Measurements from ENCODE around the gene PRKAG1.

Gene PRKAG1

GRCh38 chr12:49030714-49031572 lies 12.4 kb upstream of the PRKAG1 start:
- no peak for DNase-seq

- DNase-seq, result no peak
Observed at GRCh38 chr12:49030119-49030518, 11.5 kb upstream of the PRKAG1 start.

GRCh38 chr12:49028666-49029275 lies 10.2 kb upstream of the PRKAG1 start:
- no peak for DNase-seq

- no peak for DNase-seq
Observed at GRCh38 chr12:49027846-49028555, 9.4 kb upstream of the PRKAG1 start.

- no peak for DNase-seq
Observed at GRCh38 chr12:49026678-49027480, 8.3 kb upstream of the PRKAG1 start.

GRCh38 chr12:49026101-49026500 lies 7.5 kb upstream of the PRKAG1 start:
- DNase-seq, result no peak

- DNase-seq, result no peak
Observed at GRCh38 chr12:49025463-49025862, 6.9 kb upstream of the PRKAG1 start.

- no peak for DNase-seq
Observed at GRCh38 chr12:49024543-49024942, 6.0 kb upstream of the PRKAG1 start.

- no peak for DNase-seq
Observed at GRCh38 chr12:49023812-49024211, 5.2 kb upstream of the PRKAG1 start.

- DNase-seq, result no peak
Observed at GRCh38 chr12:49022558-49023178, 4.1 kb upstream of the PRKAG1 start.

- DNase-seq, result no peak
Observed at GRCh38 chr12:49021292-49021915, 2.8 kb upstream of the PRKAG1 start.

- no peak for DNase-seq
Observed at GRCh38 chr12:49020441-49020840, 1.9 kb upstream of the PRKAG1 start.

- no peak for DNase-seq
Observed at GRCh38 chr12:49019443-49020324, 1.1 kb upstream of the PRKAG1 start.

GRCh38 chr12:49019120-49019430 lies 499 bp upstream of the PRKAG1 start:
- DNase-seq, result no peak

GRCh38 chr12:49017891-49018260 lies 700 bp downstream of the PRKAG1 start:
- DNase-seq, result no peak

GRCh38 chr12:49015196-49015595 lies 3.4 kb downstream of the PRKAG1 start:
- DNase-seq, result no peak

GRCh38 chr12:49014547-49014946 lies 4.0 kb downstream of the PRKAG1 start:
- DNase-seq, result no peak

- DNase-seq, result no peak
Observed at GRCh38 chr12:49013428-49013827, 5.1 kb downstream of the PRKAG1 start.

GRCh38 chr12:49012739-49013138 lies 5.8 kb downstream of the PRKAG1 start:
- DNase-seq, result no peak

GRCh38 chr12:49010092-49010668 lies 8.4 kb downstream of the PRKAG1 start:
- no peak for DNase-seq

GRCh38 chr12:49008943-49009342 lies 9.6 kb downstream of the PRKAG1 start:
- DNase-seq, result no peak
